Jurkat, Clone E6-1 (cell line): ENCODE measurements around the gene TWSG1. TPM values are rescaled to one million over a fixed set of nuclear protein-coding genes. Genes with fewer than 3 reads are reported as not detected.

Experiments
- DNase-seq: peaks from one replicate; pipeline ENCODE4 v3.0.0-alpha.2; 2011; ENCODE audit warnings: low read depth, low spot score
- H3K4me3 ChIP-seq: 2 replicates; pipeline ENCODE4 v1.5.1; 2011; ENCODE audit warnings: mild to moderate bottlenecking, low read length, control low read depth, moderate library complexity
- polyA plus RNA-seq: library from polyadenylated mRNA; unstranded; fragments of >200 nt; gene quantifications from one replicate; pipeline ENCODE4 v1.2.1, GENCODE V29; 2012; ENCODE audit warnings: missing spikeins; ENCODE audit not compliant: insufficient read length, insufficient read depth

The TWSG1 gene
- 6.6 TPM for polyA plus RNA-seq

GRCh38 chr18:9334329-9334972, at the start of gene TWSG1:
TSS of gene TWSG1 (plus strand) at chr18:9334773. CDS start at chr18:9337230, 2,457 bp downstream.
- DNase-seq: peak; percentile 87
- H3K4me3 ChIP-seq: peak within 1 kb of the TSS; percentile 69

- DNase-seq: no peak
- H3K4me3 ChIP-seq: no peak overlapping the region
These were observed 49.0 kb upstream of the TWSG1 start for GRCh38 chr18:9285604-9286003.

GRCh38 chr18:9287036-9287435, 47.5 kb upstream of the TWSG1 start:
- DNase-seq: no peak

GRCh38 chr18:9289698-9290097, 44.9 kb upstream of the TWSG1 start:
- DNase-seq: no peak
- no peak overlapping the region for H3K4me3 ChIP-seq

More at GRCh38 chr18:9287036-9287435, 47.5 kb upstream of the TWSG1 start:
- H3K4me3 ChIP-seq: no peak overlapping the region

- H3K4me3 ChIP-seq: no peak overlapping the region
- no peak for DNase-seq
These were observed 44.4 kb upstream of the TWSG1 start for GRCh38 chr18:9290156-9290555.

- no peak overlapping the region for H3K4me3 ChIP-seq
- DNase-seq: no peak
These were observed 42.5 kb upstream of the TWSG1 start for GRCh38 chr18:9292047-9292446.

- DNase-seq: no peak
These were observed 40.6 kb upstream of the TWSG1 start for GRCh38 chr18:9293948-9294347.

GRCh38 chr18:9296233-9297006, 38.2 kb upstream of the TWSG1 start:
- no peak for DNase-seq
- no peak overlapping the region for H3K4me3 ChIP-seq

More at GRCh38 chr18:9293948-9294347, 40.6 kb upstream of the TWSG1 start:
- H3K4me3 ChIP-seq: no peak overlapping the region

- DNase-seq: no peak
- H3K4me3 ChIP-seq: no peak overlapping the region
These were observed 37.6 kb upstream of the TWSG1 start for GRCh38 chr18:9297007-9297393.

GRCh38 chr18:9304388-9305070, 30.0 kb upstream of the TWSG1 start:
- no peak overlapping the region for H3K4me3 ChIP-seq
- no peak for DNase-seq

- DNase-seq: no peak
- no peak overlapping the region for H3K4me3 ChIP-seq
These were observed 15.2 kb upstream of the TWSG1 start for GRCh38 chr18:9319333-9319732.

- H3K4me3 ChIP-seq: no peak overlapping the region
- no peak for DNase-seq
These were observed 13.5 kb upstream of the TWSG1 start for GRCh38 chr18:9321017-9321452.

GRCh38 chr18:9321736-9322135, 12.8 kb upstream of the TWSG1 start:
- no peak overlapping the region for H3K4me3 ChIP-seq
- no peak for DNase-seq

GRCh38 chr18:9322744-9323143, 11.8 kb upstream of the TWSG1 start:
- DNase-seq: no peak
- no peak overlapping the region for H3K4me3 ChIP-seq

GRCh38 chr18:9323750-9324445, 10.7 kb upstream of the TWSG1 start:
- DNase-seq: no peak
- H3K4me3 ChIP-seq: no peak overlapping the region

GRCh38 chr18:9325716-9326115, 8.9 kb upstream of the TWSG1 start:
- H3K4me3 ChIP-seq: no peak overlapping the region
- no peak for DNase-seq

- DNase-seq: no peak
These were observed 5.8 kb upstream of the TWSG1 start for GRCh38 chr18:9328776-9329175.

GRCh38 chr18:9329471-9329870, 5.1 kb upstream of the TWSG1 start:
- no peak overlapping the region for H3K4me3 ChIP-seq
- DNase-seq: no peak

More at GRCh38 chr18:9328776-9329175, 5.8 kb upstream of the TWSG1 start:
- H3K4me3 ChIP-seq: no peak overlapping the region

GRCh38 chr18:9330419-9330818, 4.2 kb upstream of the TWSG1 start:
- DNase-seq: no peak

More at GRCh38 chr18:9330419-9330818, 4.2 kb upstream of the TWSG1 start:
- H3K4me3 ChIP-seq: no peak overlapping the region
